Measurements from ENCODE around the gene ZGPAT. TPM values are rescaled to one million over a fixed set of nuclear protein-coding genes. Genes with fewer than 3 reads are reported as not detected.

ZGPAT gene
- total and polyA plus RNA-seq, 9 of the 15 experiments (the other 6 are each of a cell fraction or from before 2014, with no cell fraction given): 0.14 to 26.6 (median 7.4) TPM

- no peak for TF ChIP-seq GABPB2 (CRISPR knock-in tag; conservative IDR thresholded peaks at IDR 0.05)
- TF ChIP-seq KLF10 (CRISPR knock-in tag; IDR thresholded peaks at IDR 0.05): no peak
- TF ChIP-seq CHCHD3 (CRISPR knock-in tag; IDR thresholded peaks at IDR 0.05): no peak
- TF ChIP-seq, protein P1, sequence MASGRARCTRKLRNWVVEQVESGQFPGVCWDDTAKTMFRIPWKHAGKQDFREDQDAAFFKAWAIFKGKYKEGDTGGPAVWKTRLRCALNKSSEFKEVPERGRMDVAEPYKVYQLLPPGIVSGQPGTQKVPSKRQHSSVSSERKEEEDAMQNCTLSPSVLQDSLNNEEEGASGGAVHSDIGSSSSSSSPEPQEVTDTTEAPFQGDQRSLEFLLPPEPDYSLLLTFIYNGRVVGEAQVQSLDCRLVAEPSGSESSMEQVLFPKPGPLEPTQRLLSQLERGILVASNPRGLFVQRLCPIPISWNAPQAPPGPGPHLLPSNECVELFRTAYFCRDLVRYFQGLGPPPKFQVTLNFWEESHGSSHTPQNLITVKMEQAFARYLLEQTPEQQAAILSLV (tag; IDR thresholded peaks at IDR 0.05): no peak
- no peak for TF ChIP-seq U2AF2 (optimal IDR thresholded peaks at IDR 0.05; ENCODE audit: low read depth, low read length)
- 0 out of 2 replicates have a peak, but pooled peaks have one; percentile 38 for TF ChIP-seq ZSCAN29 (IDR thresholded peaks at IDR 0.05)
- no peak for TF ChIP-seq KDM1A (IDR thresholded peaks at IDR 0.05)
- peak; percentile 68; the same call in 1 of the 2 replicates for TF ChIP-seq HLTF (IDR thresholded peaks at IDR 0.05)
- TF ChIP-seq, protein P2, sequence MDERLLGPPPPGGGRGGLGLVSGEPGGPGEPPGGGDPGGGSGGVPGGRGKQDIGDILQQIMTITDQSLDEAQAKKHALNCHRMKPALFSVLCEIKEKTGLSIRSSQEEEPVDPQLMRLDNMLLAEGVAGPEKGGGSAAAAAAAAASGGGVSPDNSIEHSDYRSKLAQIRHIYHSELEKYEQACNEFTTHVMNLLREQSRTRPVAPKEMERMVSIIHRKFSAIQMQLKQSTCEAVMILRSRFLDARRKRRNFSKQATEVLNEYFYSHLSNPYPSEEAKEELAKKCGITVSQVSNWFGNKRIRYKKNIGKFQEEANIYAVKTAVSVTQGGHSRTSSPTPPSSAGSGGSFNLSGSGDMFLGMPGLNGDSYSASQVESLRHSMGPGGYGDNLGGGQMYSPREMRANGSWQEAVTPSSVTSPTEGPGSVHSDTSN (CRISPR knock-in tag; IDR thresholded peaks at IDR 0.05; ENCODE audit: low read depth): no peak
- TF ChIP-seq, protein P2 (tag; conservative IDR thresholded peaks at IDR 0.05; ENCODE audit: low read depth): no peak
- TF ChIP-seq RBM34 (IDR thresholded peaks at IDR 0.05; ENCODE audit: borderline replicate concordance, insufficient read depth, low read length): peak; percentile 99; the same call in 1 of the 2 replicates
- TF ChIP-seq ZBTB1 (CRISPR knock-in tag; IDR thresholded peaks at IDR 0.05; ENCODE audit: borderline replicate concordance, low read depth): peak; percentile 97
- no peak for TF ChIP-seq ETS2 (tag; IDR thresholded peaks at IDR 0.05; ENCODE audit: borderline replicate concordance, poor library complexity, severe bottlenecking)
- peak; percentile 89 for TF ChIP-seq POLR2G (IDR thresholded peaks at IDR 0.05; ENCODE audit: low read depth, low read length)
- no peak for TF ChIP-seq MAFK (IDR thresholded peaks at IDR 0.05; ENCODE audit: low read length)
- peak; percentile 84 for TF ChIP-seq HCFC1 (IDR thresholded peaks at IDR 0.05; ENCODE audit: low read depth, low read length)
- TF ChIP-seq NR2C1 (IDR thresholded peaks at IDR 0.05): peak; percentile 98
- peak; percentile 98 for TF ChIP-seq NR2C1 (tag; IDR thresholded peaks at IDR 0.05)
- TF ChIP-seq ZFP36 (IDR thresholded peaks at IDR 0.05; ENCODE audit: low read depth, low read length, partially characterized antibody): no peak
- TF ChIP-seq, protein P3, sequence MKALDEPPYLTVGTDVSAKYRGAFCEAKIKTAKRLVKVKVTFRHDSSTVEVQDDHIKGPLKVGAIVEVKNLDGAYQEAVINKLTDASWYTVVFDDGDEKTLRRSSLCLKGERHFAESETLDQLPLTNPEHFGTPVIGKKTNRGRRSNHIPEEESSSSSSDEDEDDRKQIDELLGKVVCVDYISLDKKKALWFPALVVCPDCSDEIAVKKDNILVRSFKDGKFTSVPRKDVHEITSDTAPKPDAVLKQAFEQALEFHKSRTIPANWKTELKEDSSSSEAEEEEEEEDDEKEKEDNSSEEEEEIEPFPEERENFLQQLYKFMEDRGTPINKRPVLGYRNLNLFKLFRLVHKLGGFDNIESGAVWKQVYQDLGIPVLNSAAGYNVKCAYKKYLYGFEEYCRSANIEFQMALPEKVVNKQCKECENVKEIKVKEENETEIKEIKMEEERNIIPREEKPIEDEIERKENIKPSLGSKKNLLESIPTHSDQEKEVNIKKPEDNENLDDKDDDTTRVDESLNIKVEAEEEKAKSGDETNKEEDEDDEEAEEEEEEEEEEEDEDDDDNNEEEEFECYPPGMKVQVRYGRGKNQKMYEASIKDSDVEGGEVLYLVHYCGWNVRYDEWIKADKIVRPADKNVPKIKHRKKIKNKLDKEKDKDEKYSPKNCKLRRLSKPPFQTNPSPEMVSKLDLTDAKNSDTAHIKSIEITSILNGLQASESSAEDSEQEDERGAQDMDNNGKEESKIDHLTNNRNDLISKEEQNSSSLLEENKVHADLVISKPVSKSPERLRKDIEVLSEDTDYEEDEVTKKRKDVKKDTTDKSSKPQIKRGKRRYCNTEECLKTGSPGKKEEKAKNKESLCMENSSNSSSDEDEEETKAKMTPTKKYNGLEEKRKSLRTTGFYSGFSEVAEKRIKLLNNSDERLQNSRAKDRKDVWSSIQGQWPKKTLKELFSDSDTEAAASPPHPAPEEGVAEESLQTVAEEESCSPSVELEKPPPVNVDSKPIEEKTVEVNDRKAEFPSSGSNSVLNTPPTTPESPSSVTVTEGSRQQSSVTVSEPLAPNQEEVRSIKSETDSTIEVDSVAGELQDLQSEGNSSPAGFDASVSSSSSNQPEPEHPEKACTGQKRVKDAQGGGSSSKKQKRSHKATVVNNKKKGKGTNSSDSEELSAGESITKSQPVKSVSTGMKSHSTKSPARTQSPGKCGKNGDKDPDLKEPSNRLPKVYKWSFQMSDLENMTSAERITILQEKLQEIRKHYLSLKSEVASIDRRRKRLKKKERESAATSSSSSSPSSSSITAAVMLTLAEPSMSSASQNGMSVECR (CRISPR knock-in tag; IDR thresholded peaks at IDR 0.05): peak; percentile 91; the same call in 1 of the 2 replicates
- TF ChIP-seq NRF1 (conservative IDR thresholded peaks at IDR 0.05 in 1 of 2, IDR thresholded peaks at IDR 0.05 in 1 of 2): peak in 1 of 2 experiments; percentile 47; a peak in 2 of 4 replicates
Observed at GRCh38 chr20:63707558-63708300, at the start of gene ZGPAT, which contains the start of gene ARFRP1 (continued).
